T-cell (primary cell): Measurements from ENCODE around the gene TTC7B. TPM values are rescaled to one million over a fixed set of nuclear protein-coding genes. Genes with fewer than 3 reads are reported as not detected.

Experiments
- ATAC-seq, 4 experiments: fragments of 200-7000 bp in 3 of 4; fragments of 150-1000 bp in 1 of 4; cut with Tn5 transposase; replicated peaks in 1 of 4; 1 replicate in 3 of 4; 2 replicates in 1 of 4; pipeline ENCODE4 v1.10.0; 2021; ENCODE audit warnings: moderate library complexity in 3 of 4, mild to moderate bottlenecking in 2 of 4, moderate number of reproducible peaks in 1 of 4
- CTCF ChIA-PET, 2 donors: fragments of 300-600 bp; sonication (Branson Sonifier 250); formaldehyde crosslinking; loops; one replicate each; lab custom pipeline; 2022; ENCODE audit warnings: antibody characterized with exemption in 2 of 2; lab: Charles Lee
- POLR2A ChIA-PET, 2 donors: fragments of 300-600 bp; sonication (Branson Sonifier 250); formaldehyde crosslinking; loops; one replicate each; lab custom pipeline; 2022; ENCODE audit warnings: antibody characterized with exemption in 2 of 2; lab: Charles Lee
- DNase-seq, 35 experiments: peaks; one replicate each; pipeline versions ENCODE4 v3.0.0 to v3.0.0-alpha.2; 2013 to 2023
- H3K27ac ChIP-seq: one replicate; pipeline ENCODE4 v1.5.1; 2013; ENCODE audit warnings: low read length
- H3K27me3 ChIP-seq, 2 experiments: replicated peaks in 1 of 2; 1 replicate in 1 of 2; 2 replicates in 1 of 2; pipeline versions ENCODE4 v1.6.1 to v1.7.0; 2013; ENCODE audit warnings: low read length in 1 of 2, mixed read lengths in 1 of 2; ENCODE audit not compliant: control insufficient read depth in 2 of 2, insufficient read depth in 2 of 2; ENCODE audit errors: extremely low read depth in 1 of 2
- H3K36me3 ChIP-seq, 2 donors: 1 replicate in 1 of 2; 2 replicates in 1 of 2; pipeline versions ENCODE4 v1.6.1 to v1.7.0; 2013; ENCODE audit warnings: low read length in 1 of 2; ENCODE audit not compliant: control insufficient read depth in 2 of 2, insufficient read depth in 1 of 2; ENCODE audit errors: extremely low read depth in 1 of 2
- H3K4me1 ChIP-seq, 2 experiments: 1 replicate in 1 of 2; 2 replicates in 1 of 2; pipeline versions ENCODE4 v1.6.1 to v1.7.0; 2013; ENCODE audit warnings: low read length in 2 of 2, mixed read lengths in 1 of 2; ENCODE audit not compliant: insufficient read depth in 2 of 2, control insufficient read depth in 1 of 2; ENCODE audit errors: extremely low read depth in 1 of 2
- H3K4me3 ChIP-seq, 2 donors: 1 replicate in 1 of 2; 2 replicates in 1 of 2; pipeline versions ENCODE4 v1.5.1 to v1.7.0; 2013; ENCODE audit warnings: mild to moderate bottlenecking in 2 of 2, low read length in 1 of 2, moderate library complexity in 1 of 2; ENCODE audit not compliant: control insufficient read depth in 1 of 2; ENCODE audit errors: extremely low read depth in 1 of 2
- H3K9me3 ChIP-seq: 2 replicates; pipeline ENCODE4 v1.7.0; 2013
- H3K27ac Mint-ChIP-seq, 2 donors: one replicate each; pipeline ENCODE4 v1.8.0; 2020 to 2021; ENCODE audit warnings: mild to moderate bottlenecking in 2 of 2, mixed read lengths in 2 of 2
- H3K27me3 Mint-ChIP-seq, 2 donors: one replicate each; pipeline ENCODE4 v1.8.0; 2021 to 2022; ENCODE audit warnings: mixed read lengths in 2 of 2
- H3K36me3 Mint-ChIP-seq: one replicate; pipeline ENCODE4 v1.8.0; 2021; ENCODE audit warnings: mixed read lengths
- H3K4me1 Mint-ChIP-seq, 3 donors: one replicate each; pipeline ENCODE4 v1.8.0; 2020 to 2022; ENCODE audit warnings: mixed read lengths in 3 of 3, mild to moderate bottlenecking in 1 of 3
- H3K4me3 Mint-ChIP-seq, 3 donors: one replicate each; pipeline ENCODE4 v1.8.0; 2020 to 2022; ENCODE audit warnings: mild to moderate bottlenecking in 3 of 3, mixed read lengths in 3 of 3, moderate library complexity in 3 of 3
- H3K9me3 Mint-ChIP-seq, 3 donors: one replicate each; pipeline ENCODE4 v1.8.0; 2020 to 2022; ENCODE audit warnings: mixed read lengths in 3 of 3
- WGBS: methylation state at CpG from one replicate; pipeline ENCODE4 v1.1.5; 2013; ENCODE audit warnings: missing lambda C conversion rate; ENCODE audit not compliant: insufficient coverage; 5-methylcytosine and 5-hydroxymethylcytosine counted together
- total RNA-seq, 35 experiments: library from RNA in 6 of 35; stranded (reverse) in 6 of 35; fragments of 120-200 nt in 1 of 35; gene quantifications; one replicate each; pipeline versions ENCODE4 v1.2.1 to v1.2.4 and lab custom pipeline; 2013 to 2026

TTC7B gene
- total RNA-seq, 5 donors from 2014 or later (not counting 1 experiment from before 2014, with no cell fraction given): 1.5 to 2.6 (median 1.7) TPM

GRCh38 chr14:90547250-90547649 is 269.0 kb downstream of the TTC7B start:
- no peaks in the 10 kb centered on the region for H3K9me3 Mint-ChIP-seq
- H3K36me3 ChIP-seq: no peaks in the 10 kb centered on the region
- CTCF ChIA-PET: no interaction called here
- WGBS: 88% methylated on average over 10 of the region's 10 CpGs
- no peaks in the 10 kb centered on the region for H3K27me3 Mint-ChIP-seq
- no peaks in the 10 kb centered on the region for H3K36me3 Mint-ChIP-seq
- H3K4me3 ChIP-seq: no peak overlapping the region
- no peaks in the 10 kb centered on the region for H3K9me3 ChIP-seq
- peaks cover 0 to 14% of the 10 kb centered on the region in 2 experiments for H3K27me3 ChIP-seq
- H3K27ac ChIP-seq: no peak overlapping the region
- ATAC-seq: no peak
- H3K4me1 ChIP-seq: no peaks in the 10 kb centered on the region
- H3K27ac Mint-ChIP-seq: no peak overlapping the region
- POLR2A ChIA-PET: interaction anchor here in 1 of 2 donors (0.5 kb wide), 1 partner anchor 626 kb away, joined by 3 read pairs; no protein-coding TSS in a partner anchor
- H3K4me1 Mint-ChIP-seq: no peaks in the 10 kb centered on the region
- DNase-seq: no peak
- H3K4me3 Mint-ChIP-seq: no peak overlapping the region

GRCh38 chr14:90546767-90547166 is 269.5 kb downstream of the TTC7B start:
- H3K9me3 ChIP-seq: no peaks in the 10 kb centered on the region
- no CpG with 5 or more reads among the region's 9 CpGs for WGBS
- no peaks in the 10 kb centered on the region for H3K4me1 Mint-ChIP-seq
- ChIA-PET CTCF (no interaction called here), POLR2A (no interaction called here)
- no peak overlapping the region for H3K4me3 ChIP-seq
- no peak overlapping the region for H3K4me3 Mint-ChIP-seq
- H3K27me3 Mint-ChIP-seq: no peaks in the 10 kb centered on the region
- no peak overlapping the region for H3K27ac Mint-ChIP-seq
- DNase-seq: no peak
- H3K36me3 ChIP-seq: no peaks in the 10 kb centered on the region
- no peak overlapping the region for H3K27ac ChIP-seq
- peaks cover 0 to 14% of the 10 kb centered on the region in 2 experiments for H3K27me3 ChIP-seq
- H3K36me3 Mint-ChIP-seq: no peaks in the 10 kb centered on the region
- no peak for ATAC-seq
- H3K9me3 Mint-ChIP-seq: no peaks in the 10 kb centered on the region
- no peaks in the 10 kb centered on the region for H3K4me1 ChIP-seq

- Mint-ChIP-seq H3K27me3 (no peaks in the 10 kb centered on the region), H3K4me3 (no peak overlapping the region), H3K36me3 (no peaks in the 10 kb centered on the region), H3K27ac (no peak overlapping the region), H3K9me3 (no peaks in the 10 kb centered on the region), H3K4me1 (no peaks in the 10 kb centered on the region)
- Histone ChIP-seq H3K9me3 (no peaks in the 10 kb centered on the region), H3K27me3 (peaks cover 0 to 14% of the 10 kb centered on the region in 2 experiments), H3K4me3 (no peak overlapping the region), H3K36me3 (no peaks in the 10 kb centered on the region), H3K4me1 (no peaks in the 10 kb centered on the region), H3K27ac (no peak overlapping the region)
- CTCF ChIA-PET: no interaction called here
- DNase-seq (no peak), ATAC-seq (no peak)
- 87% methylated on average over 10 of the region's 10 CpGs for WGBS
- POLR2A ChIA-PET: no interaction called here
Measured at GRCh38 chr14:90545966-90546751, 270.1 kb downstream of the TTC7B start.

GRCh38 chr14:90545382-90545781 is 270.8 kb downstream of the TTC7B start:
- H3K4me1 Mint-ChIP-seq: no peaks in the 10 kb centered on the region
- Histone ChIP-seq H3K4me1 (no peaks in the 10 kb centered on the region), H3K36me3 (no peaks in the 10 kb centered on the region), H3K27ac (no peak overlapping the region), H3K27me3 (peaks cover 0 to 14% of the 10 kb centered on the region in 2 experiments), H3K9me3 (no peaks in the 10 kb centered on the region), H3K4me3 (no peak overlapping the region)
- ChIA-PET CTCF (no interaction called here), POLR2A (no interaction called here)
- ATAC-seq (no peak), DNase-seq (no peak)
- H3K4me3 Mint-ChIP-seq: no peak overlapping the region
- H3K27ac Mint-ChIP-seq: no peak overlapping the region
- H3K9me3 Mint-ChIP-seq: no peaks in the 10 kb centered on the region
- no peaks in the 10 kb centered on the region for H3K27me3 Mint-ChIP-seq
- no peaks in the 10 kb centered on the region for H3K36me3 Mint-ChIP-seq
- WGBS: 77% methylated on average over 3 of the region's 3 CpGs

- 75% methylated on average over 6 of the region's 8 CpGs for WGBS
- ChIA-PET CTCF (no interaction called here), POLR2A (no interaction called here)
- no peaks in the 10 kb centered on the region for H3K4me1 Mint-ChIP-seq
- H3K27ac ChIP-seq: no peak overlapping the region
- H3K27me3 ChIP-seq: peaks cover 0 to 14% of the 10 kb centered on the region in 2 experiments
- no peaks in the 10 kb centered on the region for H3K36me3 ChIP-seq
- no peaks in the 10 kb centered on the region for H3K9me3 Mint-ChIP-seq
- H3K9me3 ChIP-seq: no peaks in the 10 kb centered on the region
- no peak overlapping the region for H3K27ac Mint-ChIP-seq
- H3K27me3 Mint-ChIP-seq: no peaks in the 10 kb centered on the region
- H3K4me1 ChIP-seq: no peaks in the 10 kb centered on the region
- H3K36me3 Mint-ChIP-seq: no peaks in the 10 kb centered on the region
- DNase-seq (no peak), ATAC-seq (no peak)
- no peak overlapping the region for H3K4me3 ChIP-seq
- H3K4me3 Mint-ChIP-seq: no peak overlapping the region
Measured at GRCh38 chr14:90544971-90545370, 271.3 kb downstream of the TTC7B start.

GRCh38 chr14:90544566-90544965 is 271.7 kb downstream of the TTC7B start:
- no peak overlapping the region for H3K27ac Mint-ChIP-seq
- H3K4me3 Mint-ChIP-seq: no peak overlapping the region
- POLR2A ChIA-PET: interaction anchor here in 1 of 2 donors (0.6 kb wide), 1 partner anchor 243 kb away, joined by 6 read pairs; no protein-coding TSS in a partner anchor
- no peak for ATAC-seq
- WGBS: 90% methylated on average over 5 of the region's 9 CpGs
- no peaks in the 10 kb centered on the region for H3K36me3 Mint-ChIP-seq
- Histone ChIP-seq H3K4me3 (no peak overlapping the region), H3K27ac (no peak overlapping the region), H3K27me3 (peaks cover 0 to 14% of the 10 kb centered on the region in 2 experiments), H3K36me3 (no peaks in the 10 kb centered on the region), H3K9me3 (no peaks in the 10 kb centered on the region), H3K4me1 (no peaks in the 10 kb centered on the region)
- no peak for DNase-seq
- no peaks in the 10 kb centered on the region for H3K9me3 Mint-ChIP-seq
- no peaks in the 10 kb centered on the region for H3K4me1 Mint-ChIP-seq
- CTCF ChIA-PET: no interaction called here
- no peaks in the 10 kb centered on the region for H3K27me3 Mint-ChIP-seq
